H9 (cell line): ENCODE data around the gene EFCAB11. TPM values are rescaled to one million over a fixed set of nuclear protein-coding genes. Genes with fewer than 3 reads are reported as not detected.

Experiments
- DNase-seq: peaks from one replicate; pipeline ENCODE4 v3.0.0-alpha.2; 2017
- H2AFZ ChIP-seq: one replicate; pipeline ENCODE4 v1.6.1; 2013; ENCODE audit warnings: mild to moderate bottlenecking, low read length, control low read depth, moderate library complexity
- H2AK5ac ChIP-seq: 2 replicates; pipeline ENCODE4 v1.6.1; 2013; ENCODE audit warnings: low read length, control low read depth, mixed read lengths; ENCODE audit not compliant: insufficient read length
- H2BK120ac ChIP-seq: one replicate; pipeline ENCODE4 v1.6.1; 2013; ENCODE audit warnings: low read depth, mild to moderate bottlenecking, low read length, control low read depth, inconsistent platforms; ENCODE audit not compliant: poor library complexity, severe bottlenecking
- H2BK12ac ChIP-seq: 2 replicates; pipeline ENCODE4 v1.6.1; 2013; ENCODE audit warnings: low read length, control low read depth, mixed read lengths, low read depth; ENCODE audit not compliant: insufficient read length
- H2BK15ac ChIP-seq: 2 replicates; pipeline ENCODE4 v1.6.1; 2013; ENCODE audit warnings: low read depth, low read length, control low read depth
- H2BK20ac ChIP-seq: one replicate; pipeline ENCODE4 v1.6.1; 2013; ENCODE audit warnings: low read depth, mild to moderate bottlenecking, low read length, control low read depth, inconsistent platforms; ENCODE audit not compliant: poor library complexity, severe bottlenecking
- H2BK5ac ChIP-seq: 2 replicates; pipeline ENCODE4 v1.6.1; 2013; ENCODE audit warnings: low read length, control low read depth, mixed read lengths; ENCODE audit not compliant: insufficient read length
- H3K14ac ChIP-seq: 2 replicates; pipeline ENCODE4 v1.6.1; 2013; ENCODE audit warnings: low read length, control low read depth; ENCODE audit not compliant: insufficient read depth
- H3K18ac ChIP-seq: 2 replicates; pipeline ENCODE4 v1.6.1; 2013; ENCODE audit warnings: low read depth, mild to moderate bottlenecking, mixed read lengths, low read length, control low read depth; ENCODE audit not compliant: insufficient read length
- H3K23ac ChIP-seq: 2 replicates; pipeline ENCODE4 v1.6.1; 2013; ENCODE audit warnings: low read length, control low read depth, mixed read lengths, low read depth; ENCODE audit not compliant: insufficient read length
- H3K23me2 ChIP-seq: 2 replicates; pipeline ENCODE4 v1.6.1; 2013; ENCODE audit warnings: low read depth, mild to moderate bottlenecking, mixed read lengths, low read length, control low read depth; ENCODE audit not compliant: insufficient read length, poor library complexity, severe bottlenecking
- H3K27ac ChIP-seq: 2 replicates; pipeline ENCODE4 v1.5.1; 2013; ENCODE audit warnings: low read length, control low read depth, mixed read lengths, low read depth; ENCODE audit not compliant: insufficient read length
- H3K27me3 ChIP-seq: 2 replicates; pipeline ENCODE4 v1.6.1; 2013; ENCODE audit warnings: low read length, control low read depth, inconsistent platforms; ENCODE audit not compliant: insufficient read depth
- H3K4ac ChIP-seq: 2 replicates; pipeline ENCODE4 v1.6.1; 2013; ENCODE audit warnings: low read depth, mild to moderate bottlenecking, control low read depth, inconsistent platforms, low read length, moderate library complexity
- H3K4me1 ChIP-seq: 2 replicates; pipeline ENCODE4 v1.6.1; 2013; ENCODE audit warnings: low read length, control low read depth, inconsistent platforms; ENCODE audit not compliant: insufficient read depth
- H3K4me2 ChIP-seq: 2 replicates; pipeline ENCODE4 v1.6.1; 2013; ENCODE audit warnings: low read length, control low read depth, mixed read lengths; ENCODE audit not compliant: insufficient read length, insufficient read depth
- H3K56ac ChIP-seq: 2 replicates; pipeline ENCODE4 v1.6.1; 2013; ENCODE audit warnings: low read depth, mild to moderate bottlenecking, mixed read lengths, low read length, control low read depth; ENCODE audit not compliant: insufficient read length
- H3K79me1 ChIP-seq: 2 replicates; pipeline ENCODE4 v1.6.1; 2013; ENCODE audit warnings: low read depth, mild to moderate bottlenecking, moderate library complexity, low read length, control low read depth, inconsistent platforms; ENCODE audit not compliant: insufficient read depth, poor library complexity, severe bottlenecking
- H3K79me2 ChIP-seq: 2 replicates; pipeline ENCODE4 v1.6.1; 2013; ENCODE audit warnings: low read length, control low read depth, inconsistent platforms; ENCODE audit not compliant: insufficient read depth
- H3K9ac ChIP-seq: 2 replicates; pipeline ENCODE4 v1.6.1; 2013; ENCODE audit warnings: low read length, control low read depth, mixed read lengths; ENCODE audit not compliant: insufficient read length; ENCODE audit errors: extremely low read depth
- H3K9me3 ChIP-seq: one replicate; pipeline ENCODE4 v1.6.1; 2013; ENCODE audit warnings: low read depth, low read length, inconsistent platforms; ENCODE audit not compliant: control insufficient read depth
- H3T11ph ChIP-seq: one replicate; pipeline ENCODE4 v1.6.1; 2013; ENCODE audit warnings: mild to moderate bottlenecking, low read length, control low read depth, inconsistent platforms
- H4K20me1 ChIP-seq: one replicate; pipeline ENCODE4 v1.6.1; 2013; ENCODE audit not compliant: control insufficient read depth, insufficient read length, insufficient read depth
- H4K5ac ChIP-seq: 2 replicates; pipeline ENCODE4 v1.6.1; 2013; ENCODE audit warnings: low read depth, mild to moderate bottlenecking, mixed read lengths, low read length, control low read depth; ENCODE audit not compliant: insufficient read length
- H4K8ac ChIP-seq: replicated peaks from 2 replicates; pipeline ENCODE4 v1.6.1; 2013; ENCODE audit warnings: low read length, control low read depth, mixed read lengths, low read depth; ENCODE audit not compliant: insufficient read length
- H4K91ac ChIP-seq: 2 replicates; pipeline ENCODE4 v1.6.1; 2013; ENCODE audit warnings: low read depth, mild to moderate bottlenecking, moderate library complexity, mixed read lengths, low read length, control low read depth; ENCODE audit not compliant: insufficient read length
- H3K27ac Mint-ChIP-seq, 3 experiments: 2 replicates in 2 of 3; 3 replicates in 1 of 3; pipeline ENCODE4 v1.8.0; 2020 to 2021; ENCODE audit warnings: mixed read lengths in 3 of 3, mild to moderate bottlenecking in 1 of 3, moderate library complexity in 1 of 3
- H3K27me3 Mint-ChIP-seq: 2 replicates; pipeline ENCODE4 v1.8.0; 2021; ENCODE audit warnings: low read depth, mild to moderate bottlenecking, moderate library complexity, mixed read lengths
- H3K36me3 Mint-ChIP-seq, 3 experiments: 2 replicates in 2 of 3; 3 replicates in 1 of 3; pipeline ENCODE4 v1.8.0; 2020 to 2021; ENCODE audit warnings: low read depth in 3 of 3, mixed read lengths in 3 of 3; ENCODE audit not compliant: insufficient read depth in 1 of 3
- H3K4me1 Mint-ChIP-seq, 2 experiments: 2 replicates each; pipeline ENCODE4 v1.8.0; 2020; ENCODE audit warnings: mixed read lengths in 2 of 2
- H3K4me3 Mint-ChIP-seq, 2 experiments: 2 replicates in 1 of 2; 3 replicates in 1 of 2; pipeline ENCODE4 v1.8.0; 2020 to 2021; ENCODE audit warnings: mild to moderate bottlenecking in 2 of 2, mixed read lengths in 2 of 2, moderate library complexity in 1 of 2
- H3K9me3 Mint-ChIP-seq, 2 experiments: 2 replicates in 1 of 2; 3 replicates in 1 of 2; pipeline ENCODE4 v1.8.0; 2020; ENCODE audit warnings: mild to moderate bottlenecking in 2 of 2, mixed read lengths in 2 of 2, moderate library complexity in 1 of 2
- CTCF ChIP-seq: fragments of 200-600 bp; sonication (generic); conservative IDR thresholded peaks from 3 replicates; pipeline ENCODE4 v1.8.0; 2021; ENCODE audit warnings: antibody characterized with exemption, mild to moderate bottlenecking
- WGBS: extraction: QIAGEN DNeasy Blood & Tissue Kit; methylation state at CpG from one replicate; pipeline ENCODE4 v1.1.7; 2013; ENCODE audit warnings: missing lambda C conversion rate, low lambda C conversion rate, mixed read lengths; ENCODE audit not compliant: insufficient read length; ENCODE audit errors: extremely low coverage; 5-methylcytosine and 5-hydroxymethylcytosine counted together
- total RNA-seq: library from RNA; stranded (reverse); gene quantifications from 2 replicates; pipeline ENCODE4 v1.2.1, GENCODE V29; 2021

EFCAB11 gene
- total RNA-seq, 1 experiment from 2014 or later: 17.4 TPM

- no peak overlapping the region for H3K4ac ChIP-seq
- Mint-ChIP-seq H3K36me3 (peaks cover 17 to 65% (median 60%) of the 10 kb centered on the region in 3 experiments), H3K9me3 (no peaks in the 10 kb centered on the region), H3K27me3 (no peaks in the 10 kb centered on the region), H3K27ac (no peak overlapping the region), H3K4me1 (peaks cover 18% of the 10 kb centered on the region in 2 experiments), H3K4me3 (no peak overlapping the region)
- H2BK15ac ChIP-seq: no peak overlapping the region
- no peak overlapping the region for H3K27ac ChIP-seq
- no peak overlapping the region for H2AK5ac ChIP-seq
- H3K18ac ChIP-seq: no peak overlapping the region
- no peak overlapping the region for H2AFZ ChIP-seq
- H3K9ac ChIP-seq: no peak overlapping the region
- no peaks in the 10 kb centered on the region for H3K79me1 ChIP-seq
- no peak overlapping the region for H4K8ac ChIP-seq
- no peaks in the 10 kb centered on the region for H3K27me3 ChIP-seq
- no peak overlapping the region for H3K4me2 ChIP-seq
- H3K4me1 ChIP-seq: no peaks in the 10 kb centered on the region; the same call in 1 of the 2 replicates
- H2BK12ac ChIP-seq: no peak overlapping the region
- no peak overlapping the region for H2BK20ac ChIP-seq
- H3K56ac ChIP-seq: no peak overlapping the region
- no CpG with 5 or more reads among the region's 3 CpGs for WGBS
- H3K14ac ChIP-seq: no peak overlapping the region
- no peak overlapping the region for H4K91ac ChIP-seq
- H3K9me3 ChIP-seq: no peaks in the 10 kb centered on the region
- H3K23me2 ChIP-seq: no peaks in the 10 kb centered on the region
- H4K20me1 ChIP-seq: no peaks in the 10 kb centered on the region
- no peak for DNase-seq
- H2BK120ac ChIP-seq: no peak overlapping the region
- no peak overlapping the region for H3T11ph ChIP-seq
- no peak overlapping the region for H4K5ac ChIP-seq
- H3K23ac ChIP-seq: no peak overlapping the region
- no peak for TF ChIP-seq CTCF
- no peaks in the 10 kb centered on the region for H3K79me2 ChIP-seq
- H2BK5ac ChIP-seq: no peak overlapping the region
Measured at GRCh38 chr14:89992273-89992672, 37.7 kb upstream of the EFCAB11 start.
